ENCODE measurements around the gene COL11A1. TPM values are rescaled to one million over a fixed set of nuclear protein-coding genes. Genes with fewer than 3 reads are reported as not detected.
A peak's percentile ranks its signal among the peaks of the same experiment; 100 is the strongest.

COL11A1 gene
- total and polyA plus RNA-seq, 2 experiments from 2014 or later, result 12.3 to 12.5 TPM

DNA sequence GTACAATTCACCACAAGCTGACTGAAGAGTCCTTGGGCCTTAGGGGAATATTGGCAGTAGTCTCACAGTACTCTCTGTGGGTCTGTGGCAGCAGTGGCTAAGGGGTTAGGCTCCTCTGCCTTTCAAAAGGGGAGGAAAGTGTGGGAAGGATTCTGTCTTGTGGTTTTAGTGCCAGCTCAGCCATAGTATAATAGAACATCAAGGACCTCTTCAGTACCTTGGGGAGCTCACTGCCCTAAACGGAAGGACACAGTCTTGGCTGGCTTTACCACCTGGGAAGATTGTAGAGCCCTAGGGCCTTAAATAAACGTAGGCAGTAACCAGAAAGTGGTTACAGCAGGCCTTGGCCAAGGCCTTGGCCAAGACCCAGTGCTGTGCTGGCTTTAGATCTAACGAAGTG lies 265.7 kb downstream of the COL11A1 start:
- Histone ChIP-seq H3K36me3 (ENCODE audit: insufficient read depth) (no peaks in the 10 kb centered on the region), H3K9me2 (ENCODE audit: insufficient read depth) (0 out of 2 replicates have a peak, but pooled peaks cover 2% of the 10 kb centered on the region), H3K27ac (ENCODE audit: low read depth) (no peak overlapping the region), H3K4me3 (no peak overlapping the region), H2AFZ (peak overlapping the region; percentile 18; the same call in 1 of the 2 replicates), H3K4me2 (no peak overlapping the region), H4K20me1 (replicated peaks; ENCODE audit: insufficient read depth) (no peaks in the 10 kb centered on the region), H3K79me2 (replicated peaks; ENCODE audit: insufficient read depth) (no peaks in the 10 kb centered on the region), H3K27me3 (ENCODE audit: insufficient read depth) (no peaks in the 10 kb centered on the region), H3K4me1 (ENCODE audit: insufficient read depth) (no peaks in the 10 kb centered on the region), H3F3A (replicated peaks; ENCODE audit: low read depth) (no peaks in the 10 kb centered on the region)
- DNase-seq (ENCODE audit: low spot score) (no peak), ATAC-seq (no peak)
- Mint-ChIP-seq H3K4me3 (no peak overlapping the region), H3K27ac (no peak overlapping the region), H3K36me3 (ENCODE audit: low read depth) (no peaks in the 10 kb centered on the region), H3K4me1 (no peaks in the 10 kb centered on the region), H3K9me3 (no peaks in the 10 kb centered on the region; the same call in 1 of the 3 replicates), H3K27me3 (ENCODE audit: insufficient read depth, low read depth, poor library complexity) (no peaks in the 10 kb centered on the region)
- TF ChIP-seq, protein P1, sequence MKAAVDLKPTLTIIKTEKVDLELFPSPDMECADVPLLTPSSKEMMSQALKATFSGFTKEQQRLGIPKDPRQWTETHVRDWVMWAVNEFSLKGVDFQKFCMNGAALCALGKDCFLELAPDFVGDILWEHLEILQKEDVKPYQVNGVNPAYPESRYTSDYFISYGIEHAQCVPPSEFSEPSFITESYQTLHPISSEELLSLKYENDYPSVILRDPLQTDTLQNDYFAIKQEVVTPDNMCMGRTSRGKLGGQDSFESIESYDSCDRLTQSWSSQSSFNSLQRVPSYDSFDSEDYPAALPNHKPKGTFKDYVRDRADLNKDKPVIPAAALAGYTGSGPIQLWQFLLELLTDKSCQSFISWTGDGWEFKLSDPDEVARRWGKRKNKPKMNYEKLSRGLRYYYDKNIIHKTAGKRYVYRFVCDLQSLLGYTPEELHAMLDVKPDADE (IDR thresholded peaks at IDR 0.05), result no peak
- TF ChIP-seq POLR2AphosphoS5 (IDR thresholded peaks at IDR 0.05; ENCODE audit: low read depth) (no peak), ZNF331 (CRISPR knock-in tag; IDR thresholded peaks at IDR 0.05; ENCODE audit: low read depth) (no peak), NANOG (IDR thresholded peaks at IDR 0.05; ENCODE audit: borderline replicate concordance) (no peak), EZH2 (IDR thresholded peaks at IDR 0.05; ENCODE audit: low read depth, unreplicated experiment) (no peak), JUNB (IDR thresholded peaks at IDR 0.05; ENCODE audit: unreplicated experiment) (no peak), STAT1 (IDR thresholded peaks at IDR 0.05; ENCODE audit: unreplicated experiment) (no peak), ZNF114 (CRISPR knock-in tag; IDR thresholded peaks at IDR 0.05) (no peak), EZH2phosphoT487 (IDR thresholded peaks at IDR 0.05; ENCODE audit: unreplicated experiment) (no peak), CREB1 (CRISPR knock-in tag; IDR thresholded peaks at IDR 0.05; ENCODE audit: low read depth) (no peak)
- TF ChIP-seq, protein P2, sequence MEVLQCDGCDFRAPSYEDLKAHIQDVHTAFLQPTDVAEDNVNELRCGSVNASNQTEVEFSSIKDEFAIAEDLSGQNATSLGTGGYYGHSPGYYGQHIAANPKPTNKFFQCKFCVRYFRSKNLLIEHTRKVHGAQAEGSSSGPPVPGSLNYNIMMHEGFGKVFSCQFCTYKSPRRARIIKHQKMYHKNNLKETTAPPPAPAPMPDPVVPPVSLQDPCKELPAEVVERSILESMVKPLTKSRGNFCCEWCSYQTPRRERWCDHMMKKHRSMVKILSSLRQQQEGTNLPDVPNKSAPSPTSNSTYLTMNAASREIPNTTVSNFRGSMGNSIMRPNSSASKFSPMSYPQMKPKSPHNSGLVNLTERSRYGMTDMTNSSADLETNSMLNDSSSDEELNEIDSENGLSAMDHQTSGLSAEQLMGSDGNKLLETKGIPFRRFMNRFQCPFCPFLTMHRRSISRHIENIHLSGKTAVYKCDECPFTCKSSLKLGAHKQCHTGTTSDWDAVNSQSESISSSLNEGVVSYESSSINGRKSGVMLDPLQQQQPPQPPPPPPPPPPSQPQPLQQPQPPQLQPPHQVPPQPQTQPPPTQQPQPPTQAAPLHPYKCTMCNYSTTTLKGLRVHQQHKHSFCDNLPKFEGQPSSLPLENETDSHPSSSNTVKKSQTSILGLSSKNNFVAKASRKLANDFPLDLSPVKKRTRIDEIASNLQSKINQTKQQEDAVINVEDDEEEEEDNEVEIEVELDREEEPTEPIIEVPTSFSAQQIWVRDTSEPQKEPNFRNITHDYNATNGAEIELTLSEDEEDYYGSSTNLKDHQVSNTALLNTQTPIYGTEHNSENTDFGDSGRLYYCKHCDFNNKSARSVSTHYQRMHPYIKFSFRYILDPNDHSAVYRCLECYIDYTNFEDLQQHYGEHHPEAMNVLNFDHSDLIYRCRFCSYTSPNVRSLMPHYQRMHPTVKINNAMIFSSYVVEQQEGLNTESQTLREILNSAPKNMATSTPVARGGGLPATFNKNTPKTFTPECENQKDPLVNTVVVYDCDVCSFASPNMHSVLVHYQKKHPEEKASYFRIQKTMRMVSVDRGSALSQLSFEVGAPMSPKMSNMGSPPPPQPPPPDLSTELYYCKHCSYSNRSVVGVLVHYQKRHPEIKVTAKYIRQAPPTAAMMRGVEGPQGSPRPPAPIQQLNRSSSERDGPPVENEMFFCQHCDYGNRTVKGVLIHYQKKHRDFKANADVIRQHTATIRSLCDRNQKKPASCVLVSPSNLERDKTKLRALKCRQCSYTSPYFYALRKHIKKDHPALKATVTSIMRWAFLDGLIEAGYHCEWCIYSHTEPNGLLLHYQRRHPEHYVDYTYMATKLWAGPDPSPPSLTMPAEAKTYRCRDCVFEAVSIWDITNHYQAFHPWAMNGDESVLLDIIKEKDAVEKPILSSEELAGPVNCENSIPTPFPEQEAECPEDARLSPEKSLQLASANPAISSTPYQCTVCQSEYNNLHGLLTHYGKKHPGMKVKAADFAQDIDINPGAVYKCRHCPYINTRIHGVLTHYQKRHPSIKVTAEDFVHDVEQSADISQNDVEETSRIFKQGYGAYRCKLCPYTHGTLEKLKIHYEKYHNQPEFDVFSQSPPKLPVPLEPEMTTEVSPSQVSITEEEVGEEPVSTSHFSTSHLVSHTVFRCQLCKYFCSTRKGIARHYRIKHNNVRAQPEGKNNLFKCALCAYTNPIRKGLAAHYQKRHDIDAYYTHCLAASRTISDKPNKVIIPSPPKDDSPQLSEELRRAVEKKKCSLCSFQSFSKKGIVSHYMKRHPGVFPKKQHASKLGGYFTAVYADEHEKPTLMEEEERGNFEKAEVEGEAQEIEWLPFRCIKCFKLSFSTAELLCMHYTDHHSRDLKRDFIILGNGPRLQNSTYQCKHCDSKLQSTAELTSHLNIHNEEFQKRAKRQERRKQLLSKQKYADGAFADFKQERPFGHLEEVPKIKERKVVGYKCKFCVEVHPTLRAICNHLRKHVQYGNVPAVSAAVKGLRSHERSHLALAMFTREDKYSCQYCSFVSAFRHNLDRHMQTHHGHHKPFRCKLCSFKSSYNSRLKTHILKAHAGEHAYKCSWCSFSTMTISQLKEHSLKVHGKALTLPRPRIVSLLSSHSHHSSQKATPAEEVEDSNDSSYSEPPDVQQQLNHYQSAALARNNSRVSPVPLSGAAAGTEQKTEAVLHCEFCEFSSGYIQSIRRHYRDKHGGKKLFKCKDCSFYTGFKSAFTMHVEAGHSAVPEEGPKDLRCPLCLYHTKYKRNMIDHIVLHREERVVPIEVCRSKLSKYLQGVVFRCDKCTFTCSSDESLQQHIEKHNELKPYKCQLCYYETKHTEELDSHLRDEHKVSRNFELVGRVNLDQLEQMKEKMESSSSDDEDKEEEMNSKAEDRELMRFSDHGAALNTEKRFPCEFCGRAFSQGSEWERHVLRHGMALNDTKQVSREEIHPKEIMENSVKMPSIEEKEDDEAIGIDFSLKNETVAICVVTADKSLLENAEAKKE (CRISPR knock-in tag; IDR thresholded peaks at IDR 0.05), result no peak
- TF ChIP-seq, protein P3, sequence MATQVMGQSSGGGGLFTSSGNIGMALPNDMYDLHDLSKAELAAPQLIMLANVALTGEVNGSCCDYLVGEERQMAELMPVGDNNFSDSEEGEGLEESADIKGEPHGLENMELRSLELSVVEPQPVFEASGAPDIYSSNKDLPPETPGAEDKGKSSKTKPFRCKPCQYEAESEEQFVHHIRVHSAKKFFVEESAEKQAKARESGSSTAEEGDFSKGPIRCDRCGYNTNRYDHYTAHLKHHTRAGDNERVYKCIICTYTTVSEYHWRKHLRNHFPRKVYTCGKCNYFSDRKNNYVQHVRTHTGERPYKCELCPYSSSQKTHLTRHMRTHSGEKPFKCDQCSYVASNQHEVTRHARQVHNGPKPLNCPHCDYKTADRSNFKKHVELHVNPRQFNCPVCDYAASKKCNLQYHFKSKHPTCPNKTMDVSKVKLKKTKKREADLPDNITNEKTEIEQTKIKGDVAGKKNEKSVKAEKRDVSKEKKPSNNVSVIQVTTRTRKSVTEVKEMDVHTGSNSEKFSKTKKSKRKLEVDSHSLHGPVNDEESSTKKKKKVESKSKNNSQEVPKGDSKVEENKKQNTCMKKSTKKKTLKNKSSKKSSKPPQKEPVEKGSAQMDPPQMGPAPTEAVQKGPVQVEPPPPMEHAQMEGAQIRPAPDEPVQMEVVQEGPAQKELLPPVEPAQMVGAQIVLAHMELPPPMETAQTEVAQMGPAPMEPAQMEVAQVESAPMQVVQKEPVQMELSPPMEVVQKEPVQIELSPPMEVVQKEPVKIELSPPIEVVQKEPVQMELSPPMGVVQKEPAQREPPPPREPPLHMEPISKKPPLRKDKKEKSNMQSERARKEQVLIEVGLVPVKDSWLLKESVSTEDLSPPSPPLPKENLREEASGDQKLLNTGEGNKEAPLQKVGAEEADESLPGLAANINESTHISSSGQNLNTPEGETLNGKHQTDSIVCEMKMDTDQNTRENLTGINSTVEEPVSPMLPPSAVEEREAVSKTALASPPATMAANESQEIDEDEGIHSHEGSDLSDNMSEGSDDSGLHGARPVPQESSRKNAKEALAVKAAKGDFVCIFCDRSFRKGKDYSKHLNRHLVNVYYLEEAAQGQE (IDR thresholded peaks at IDR 0.05; ENCODE audit: unreplicated experiment), result no peak
- TF ChIP-seq, protein P4, sequence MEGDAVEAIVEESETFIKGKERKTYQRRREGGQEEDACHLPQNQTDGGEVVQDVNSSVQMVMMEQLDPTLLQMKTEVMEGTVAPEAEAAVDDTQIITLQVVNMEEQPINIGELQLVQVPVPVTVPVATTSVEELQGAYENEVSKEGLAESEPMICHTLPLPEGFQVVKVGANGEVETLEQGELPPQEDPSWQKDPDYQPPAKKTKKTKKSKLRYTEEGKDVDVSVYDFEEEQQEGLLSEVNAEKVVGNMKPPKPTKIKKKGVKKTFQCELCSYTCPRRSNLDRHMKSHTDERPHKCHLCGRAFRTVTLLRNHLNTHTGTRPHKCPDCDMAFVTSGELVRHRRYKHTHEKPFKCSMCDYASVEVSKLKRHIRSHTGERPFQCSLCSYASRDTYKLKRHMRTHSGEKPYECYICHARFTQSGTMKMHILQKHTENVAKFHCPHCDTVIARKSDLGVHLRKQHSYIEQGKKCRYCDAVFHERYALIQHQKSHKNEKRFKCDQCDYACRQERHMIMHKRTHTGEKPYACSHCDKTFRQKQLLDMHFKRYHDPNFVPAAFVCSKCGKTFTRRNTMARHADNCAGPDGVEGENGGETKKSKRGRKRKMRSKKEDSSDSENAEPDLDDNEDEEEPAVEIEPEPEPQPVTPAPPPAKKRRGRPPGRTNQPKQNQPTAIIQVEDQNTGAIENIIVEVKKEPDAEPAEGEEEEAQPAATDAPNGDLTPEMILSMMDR (conservative IDR thresholded peaks at IDR 0.05; ENCODE audit: low read depth in 2 of 2), result no peak

All from GM23338 (cell line).